ENCODE measurements around the gene IFNL3.

The IFNL3 gene

GRCh38 chr19:39254531-39255345, 9.9 kb upstream of the IFNL3 start:
- Histone ChIP-seq H3K27me3 (ENCODE audit: control insufficient read depth, low read length) (no peaks in the 10 kb centered on the region), H3K9me2 (replicated peaks; ENCODE audit: control insufficient read depth, low read length) (no peaks in the 10 kb centered on the region), H3K27ac (ENCODE audit: low read depth, low read length) (no peak overlapping the region), H3K36me3 (ENCODE audit: control insufficient read depth, low read length) (no peaks in the 10 kb centered on the region), H3K4me1 (ENCODE audit: control insufficient read depth, low read length) (peaks cover 17% of the 10 kb centered on the region), H3K9me3 (ENCODE audit: control insufficient read depth, insufficient read depth, low read length) (no peaks in the 10 kb centered on the region), H3K4me2 (ENCODE audit: low read length) (no peak overlapping the region), H3K79me2 (ENCODE audit: control insufficient read depth, low read length) (no peaks in the 10 kb centered on the region), H3F3A (ENCODE audit: control insufficient read depth, insufficient read depth) (no peaks in the 10 kb centered on the region), H3K4me3 (ENCODE audit: low read length) (no peak overlapping the region), H4K20me1 (ENCODE audit: control insufficient read depth, insufficient read depth, low read depth, low read length) (no peaks in the 10 kb centered on the region)
- TF ChIP-seq EZH2phosphoT487 (IDR thresholded peaks at IDR 0.05; ENCODE audit: borderline replicate concordance, low read length) (no peak), CTCF (IDR thresholded peaks at IDR 0.05; ENCODE audit: low read depth, low read length, poor library complexity, severe bottlenecking) (no peak)

- Histone ChIP-seq H3K36me3 (ENCODE audit: control insufficient read depth, low read length) (no peaks in the 10 kb centered on the region), H3K27me3 (ENCODE audit: control insufficient read depth, low read length) (no peaks in the 10 kb centered on the region), H4K20me1 (ENCODE audit: control insufficient read depth, insufficient read depth, low read depth, low read length) (no peaks in the 10 kb centered on the region), H3K4me1 (ENCODE audit: control insufficient read depth, low read length) (peaks cover 17% of the 10 kb centered on the region), H3K79me2 (ENCODE audit: control insufficient read depth, low read length) (no peaks in the 10 kb centered on the region), H3K9me3 (ENCODE audit: control insufficient read depth, insufficient read depth, low read length) (no peaks in the 10 kb centered on the region), H3K27ac (ENCODE audit: low read depth, low read length) (no peak overlapping the region), H3K4me3 (ENCODE audit: low read length) (no peak overlapping the region), H3F3A (ENCODE audit: control insufficient read depth, insufficient read depth) (no peaks in the 10 kb centered on the region), H3K4me2 (ENCODE audit: low read length) (no peak overlapping the region), H3K9me2 (replicated peaks; ENCODE audit: control insufficient read depth, low read length) (no peaks in the 10 kb centered on the region)
- no peak for TF ChIP-seq CTCF (IDR thresholded peaks at IDR 0.05; ENCODE audit: low read depth, low read length, poor library complexity, severe bottlenecking)
- TF ChIP-seq EZH2phosphoT487 (IDR thresholded peaks at IDR 0.05; ENCODE audit: borderline replicate concordance, low read length), result no peak
These were observed 8.8 kb upstream of the IFNL3 start for GRCh38 chr19:39253374-39254149.

GRCh38 chr19:39252458-39252857, 7.7 kb upstream of the IFNL3 start:
- peak overlapping the region; percentile 40 for H3K4me2 ChIP-seq (ENCODE audit: low read length)
- H3K27me3 ChIP-seq (ENCODE audit: control insufficient read depth, low read length), result no peaks in the 10 kb centered on the region
- no peak overlapping the region for H3K27ac ChIP-seq (ENCODE audit: low read depth, low read length)
- no peaks in the 10 kb centered on the region for H3F3A ChIP-seq (ENCODE audit: control insufficient read depth, insufficient read depth)
- no peaks in the 10 kb centered on the region for H4K20me1 ChIP-seq (ENCODE audit: control insufficient read depth, insufficient read depth, low read depth, low read length)
- TF ChIP-seq CTCF (IDR thresholded peaks at IDR 0.05; ENCODE audit: low read depth, low read length, poor library complexity, severe bottlenecking) (no peak), EZH2phosphoT487 (IDR thresholded peaks at IDR 0.05; ENCODE audit: borderline replicate concordance, low read length) (no peak)
- H3K4me1 ChIP-seq (ENCODE audit: control insufficient read depth, low read length), result peaks cover 17% of the 10 kb centered on the region
- no peaks in the 10 kb centered on the region for H3K9me3 ChIP-seq (ENCODE audit: control insufficient read depth, insufficient read depth, low read length)
- no peaks in the 10 kb centered on the region for H3K36me3 ChIP-seq (ENCODE audit: control insufficient read depth, low read length)
- no peaks in the 10 kb centered on the region for H3K79me2 ChIP-seq (ENCODE audit: control insufficient read depth, low read length)
- H3K9me2 ChIP-seq (replicated peaks; ENCODE audit: control insufficient read depth, low read length), result no peaks in the 10 kb centered on the region
- H3K4me3 ChIP-seq (ENCODE audit: low read length), result no peak overlapping the region; the same call in 1 of the 2 replicates

Data from DOHH2 (cell line).